Islet of Langerhans (tissue), 1 donor: Measurements from ENCODE around the gene FAM184B.

Experiments
- FAIRE-seq: peaks from one replicate; lab custom pipeline; 2011; peaks lifted over from hg19 to GRCh38; lab: Jason Lieb, UNC

Gene FAM184B

GRCh38 chr4:17633600-17633999 is 147.8 kb downstream of the FAM184B start:
- no peak for FAIRE-seq

DNA sequence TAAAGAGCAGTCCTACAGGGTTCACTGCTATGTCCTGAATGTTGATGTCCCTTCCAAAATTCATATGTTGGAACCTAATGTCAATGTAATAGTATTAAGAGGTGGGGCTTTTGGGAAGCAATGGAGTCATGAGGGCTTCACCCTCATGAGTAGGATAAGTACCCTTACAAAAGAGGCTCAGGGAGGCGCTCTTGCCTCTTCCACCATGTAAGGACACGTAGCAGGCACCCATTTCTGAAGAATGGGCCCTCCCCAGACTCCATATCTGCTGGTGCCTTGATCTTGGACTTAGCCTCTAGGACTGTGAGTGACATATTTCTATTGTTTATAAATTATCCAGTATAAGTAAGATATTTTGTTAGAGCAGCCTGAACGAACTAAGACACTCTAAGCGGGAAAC is 151.2 kb downstream of the FAM184B start:
- FAIRE-seq = no peak

- FAIRE-seq = no peak
Measured at GRCh38 chr4:17624821-17625220, 156.6 kb downstream of the FAM184B start.

GRCh38 chr4:17623451-17624001 is 157.9 kb downstream of the FAM184B start:
- FAIRE-seq = peak; percentile 13

DNA sequence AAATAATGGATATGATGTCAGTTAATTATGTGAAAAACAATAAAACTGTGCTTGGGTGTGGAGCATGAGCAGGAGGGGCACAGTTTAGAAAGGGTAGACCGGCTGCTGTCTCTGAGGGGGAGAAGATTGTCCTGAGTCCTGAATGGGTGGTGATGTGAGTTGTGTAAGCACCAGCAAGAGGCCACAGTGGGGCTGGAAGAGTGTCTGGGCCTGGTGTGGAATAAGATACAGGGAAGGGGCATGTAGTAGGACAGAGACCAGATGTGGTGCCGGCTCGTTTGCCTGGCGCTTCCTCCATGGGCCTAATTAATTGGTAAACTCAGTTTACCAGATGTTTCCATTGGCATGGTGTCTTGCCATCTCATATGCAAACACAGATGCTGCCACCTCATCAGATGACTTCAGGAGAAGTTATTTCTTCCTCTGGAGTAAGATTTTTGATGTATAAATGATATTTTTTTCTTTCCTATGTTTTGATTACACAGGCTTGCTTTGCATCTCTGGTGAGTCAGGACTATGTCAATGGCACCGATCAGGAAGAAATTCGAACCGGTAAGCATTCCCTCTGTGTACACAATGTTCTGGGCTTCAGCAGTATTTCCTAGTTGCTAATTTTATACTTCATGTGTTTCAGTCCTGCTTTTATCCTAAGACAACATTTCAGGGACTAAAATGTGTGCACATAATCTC is 161.9 kb downstream of the FAM184B start:
- no peak for FAIRE-seq

DNA sequence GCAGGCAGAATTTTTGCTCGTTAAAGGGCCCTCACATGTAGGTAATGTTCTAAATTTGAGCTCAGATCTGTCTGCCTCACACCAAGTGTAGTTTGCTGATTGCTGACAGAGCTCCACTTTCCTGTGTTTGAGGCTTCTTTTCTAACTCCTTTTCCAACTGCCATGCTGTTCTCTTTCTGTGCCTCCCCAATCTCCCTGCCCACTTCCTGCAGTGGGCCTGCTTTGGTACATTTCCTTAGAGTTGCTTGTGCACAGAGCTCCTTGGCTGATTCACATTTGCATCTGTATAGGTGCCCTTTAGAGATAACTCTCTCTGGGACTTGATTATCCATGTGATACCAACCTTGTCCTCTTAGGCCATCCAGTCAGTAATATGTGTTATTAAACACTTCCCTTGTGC is 162.5 kb downstream of the FAM184B start:
- no peak for FAIRE-seq

- FAIRE-seq = no peak
Measured at GRCh38 chr4:17616283-17616682, 165.1 kb downstream of the FAM184B start.

GRCh38 chr4:17614416-17615299 is 166.8 kb downstream of the FAM184B start, which contains the start of gene MED28:
Gene MED28 (plus strand): TSS chr4:17614641. CDS start chr4:17614655, 14 bp downstream.
- peak; percentile 93 for FAIRE-seq

DNA sequence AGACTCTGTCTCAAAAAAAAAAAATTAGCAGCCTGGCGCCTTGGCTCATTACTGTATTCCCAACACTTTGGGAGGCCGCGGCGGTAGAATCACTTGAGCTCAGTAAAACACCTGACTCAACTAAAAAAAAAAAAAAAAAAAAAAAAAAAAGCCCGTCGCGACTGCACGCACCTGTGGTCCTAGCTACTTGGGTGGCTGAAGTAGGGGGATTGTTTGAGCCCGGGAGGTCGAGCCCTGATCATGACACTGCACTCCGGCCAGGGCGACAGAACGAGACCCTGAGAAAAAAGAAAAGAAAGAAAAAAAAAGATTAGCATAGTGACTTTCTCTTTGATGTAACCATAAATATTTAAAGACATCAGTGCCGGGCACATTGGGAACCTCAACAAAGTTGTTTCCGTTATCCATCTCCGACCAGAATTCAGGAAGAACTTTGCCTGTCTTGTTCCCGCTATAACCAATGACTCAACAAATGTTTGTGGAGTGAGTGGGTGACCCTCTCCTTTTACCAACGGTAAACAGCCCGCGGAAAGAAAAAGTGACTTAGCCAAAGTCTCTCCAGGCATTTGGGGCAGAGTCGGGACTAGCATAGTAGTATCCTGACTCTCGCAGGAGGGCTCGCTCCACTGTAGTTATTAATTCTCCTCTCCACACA is 167.5 kb downstream of the FAM184B start:
- FAIRE-seq = no peak

- FAIRE-seq = no peak
Measured at GRCh38 chr4:17605236-17605635, 176.2 kb downstream of the FAM184B start.

GRCh38 chr4:17599826-17600225 is 181.6 kb downstream of the FAM184B start:
- FAIRE-seq = no peak

GRCh38 chr4:17597517-17597916 is 183.9 kb downstream of the FAM184B start:
- FAIRE-seq = no peak

DNA sequence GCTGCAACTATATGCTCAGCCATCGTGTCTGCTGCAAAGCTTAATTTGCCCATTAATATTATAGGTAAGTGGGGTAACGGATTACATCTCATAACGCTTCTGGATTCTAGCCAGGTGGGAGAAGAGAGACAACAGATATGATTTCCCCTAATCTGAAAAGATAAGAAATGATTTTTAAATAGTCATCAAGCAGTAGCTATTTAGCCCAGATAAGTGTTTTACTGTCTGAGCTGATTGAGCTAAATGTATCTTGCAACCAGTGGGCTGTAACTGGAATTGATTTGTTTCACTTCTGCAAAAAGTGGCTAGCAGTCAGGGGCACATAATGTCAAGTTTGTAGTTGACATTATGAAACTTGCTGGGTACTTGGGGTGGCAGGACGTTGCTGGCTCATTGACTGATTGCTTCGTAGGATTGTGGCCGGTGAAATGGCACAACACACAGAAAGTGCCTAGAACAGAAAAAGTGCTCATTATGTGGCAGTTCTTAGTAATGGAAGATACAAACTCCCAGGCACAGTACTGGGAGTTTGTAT is 185.9 kb downstream of the FAM184B start:
- FAIRE-seq = no peak

- FAIRE-seq = no peak
Measured at GRCh38 chr4:17589355-17589754, 192.1 kb downstream of the FAM184B start.

DNA sequence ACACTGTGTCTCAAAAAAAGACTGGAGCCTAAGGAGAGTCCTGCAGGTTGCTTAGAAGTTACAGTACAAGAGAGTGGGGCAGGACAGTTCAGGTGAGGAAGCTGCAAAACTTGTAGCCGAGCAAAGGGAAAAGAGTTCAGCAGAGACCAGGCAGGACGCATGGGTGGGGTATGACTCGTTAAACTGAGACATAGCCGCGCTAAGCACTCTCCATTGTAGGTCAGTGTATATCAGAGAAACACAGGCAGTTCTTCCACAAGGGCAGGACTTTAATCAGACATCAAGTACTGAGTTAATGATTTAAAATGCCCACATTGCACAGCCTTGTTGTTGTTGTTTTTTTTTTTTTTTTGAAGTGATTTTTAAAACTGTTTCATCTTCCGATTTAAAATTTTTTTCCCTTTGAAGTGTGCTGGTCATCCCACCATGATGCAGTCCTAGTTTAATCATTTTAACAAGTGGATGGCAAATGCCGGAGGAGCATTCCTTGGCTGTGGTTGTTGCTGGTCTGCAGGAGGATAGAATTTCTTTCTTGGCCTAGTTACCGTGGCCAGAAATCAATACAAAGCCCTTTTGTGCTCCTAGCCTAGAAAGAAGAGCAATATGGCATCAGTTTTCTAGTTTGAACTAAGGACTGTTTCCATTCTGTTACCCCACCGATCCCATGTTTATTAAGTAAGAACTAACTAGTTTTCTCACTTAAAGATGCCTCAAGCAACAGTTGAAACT is 194.2 kb downstream of the FAM184B start:
- no peak for FAIRE-seq

GRCh38 chr4:17584521-17585213 is 196.8 kb downstream of the FAM184B start:
- FAIRE-seq = no peak

- FAIRE-seq = no peak
Measured at GRCh38 chr4:17583941-17584340, 197.5 kb downstream of the FAM184B start.

GRCh38 chr4:17583276-17583675 is 198.1 kb downstream of the FAM184B start:
- FAIRE-seq = no peak

DNA sequence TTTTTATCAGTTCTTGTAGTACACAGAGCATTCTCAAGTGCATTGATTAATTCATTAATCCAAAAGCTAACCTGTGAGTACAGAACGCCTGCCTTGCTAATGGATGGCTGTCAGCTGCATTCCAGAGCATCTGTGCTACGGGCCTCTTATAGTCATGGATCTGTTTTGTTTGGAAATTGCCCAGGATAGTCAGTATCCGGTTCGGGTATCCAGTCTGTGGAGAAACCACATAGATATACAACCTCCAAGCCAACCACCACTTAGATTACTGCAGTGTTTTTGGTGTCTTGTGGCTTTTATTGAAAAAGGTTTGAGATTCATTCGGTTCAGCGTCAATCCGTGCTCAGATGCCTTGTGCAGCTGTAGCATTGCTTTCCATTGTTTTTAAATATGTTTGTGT is 200.5 kb downstream of the FAM184B start:
- no peak for FAIRE-seq
